SU-DHL-6 (cell line): ENCODE results near the gene ZNF423.

Experiments
- H2AFZ ChIP-seq: fragments of 200-600 bp; sonication (generic); 2 replicates; pipeline ENCODE4 v1.6.1; 2014; ENCODE audit warnings: low read depth, mild to moderate bottlenecking, moderate library complexity, mixed read lengths, antibody characterized with exemption, low read length; ENCODE audit not compliant: severe bottlenecking
- H3F3A ChIP-seq: fragments of 200-600 bp; shearing (Covaris generic); 2 replicates; pipeline ENCODE4 v1.6.0; 2016; ENCODE audit warnings: antibody characterized with exemption, mild to moderate bottlenecking; ENCODE audit not compliant: insufficient read depth
- H3K27ac ChIP-seq: fragments of 200-600 bp; sonication (generic); 2 replicates; pipeline ENCODE4 v1.5.1; 2016; ENCODE audit warnings: low read depth, mild to moderate bottlenecking, low read length, moderate library complexity, mixed read lengths
- H3K27me3 ChIP-seq: fragments of 200-600 bp; sonication (generic), shearing (Covaris generic); 2 replicates; pipeline ENCODE4 v1.6.0; 2014; ENCODE audit warnings: mild to moderate bottlenecking, low read length
- H3K36me3 ChIP-seq: fragments of 200-600 bp; sonication (generic); 2 replicates; pipeline ENCODE4 v1.6.1; 2014; ENCODE audit warnings: mild to moderate bottlenecking, low read length, mixed read lengths
- H3K4me2 ChIP-seq: fragments of 300-600, 200-600 bp; shearing (Covaris generic), sonication (generic); 2 replicates; pipeline ENCODE4 v1.6.0; 2014; ENCODE audit warnings: low read length, low read depth, mild to moderate bottlenecking; ENCODE audit not compliant: poor library complexity, severe bottlenecking
- H3K4me3 ChIP-seq: fragments of 200-600 bp; sonication (generic); 2 replicates; pipeline ENCODE4 v1.5.1; 2014; ENCODE audit warnings: antibody characterized with exemption, low read length, mild to moderate bottlenecking, mixed read lengths; ENCODE audit not compliant: insufficient read depth, poor library complexity, severe bottlenecking
- H3K79me2 ChIP-seq: fragments of 200-600 bp; sonication (generic); 2 replicates; pipeline ENCODE4 v1.6.1; 2014; ENCODE audit warnings: mild to moderate bottlenecking, low read length, moderate library complexity; ENCODE audit not compliant: insufficient read depth
- H3K9ac ChIP-seq: fragments of 200-600 bp; sonication (generic); 2 replicates; pipeline ENCODE4 v1.7.0; 2014; ENCODE audit warnings: mild to moderate bottlenecking, low read length
- H3K9me2 ChIP-seq: fragments of 200-600 bp; sonication (generic); replicated peaks from 2 replicates; pipeline ENCODE4 v1.6.1; 2014; ENCODE audit warnings: low read length; ENCODE audit not compliant: insufficient read depth
- H3K9me3 ChIP-seq: fragments of 200-600 bp; sonication (generic); 2 replicates; pipeline ENCODE4 v1.6.1; 2014; ENCODE audit warnings: low read length, mixed read lengths; ENCODE audit not compliant: insufficient read depth
- H4K20me1 ChIP-seq: fragments of 200-600 bp; sonication (generic); 2 replicates; pipeline ENCODE4 v1.6.1; 2014; ENCODE audit warnings: low read depth, mild to moderate bottlenecking, antibody characterized with exemption, low read length, moderate library complexity, mixed read lengths
- EZH2phosphoT487 ChIP-seq: fragments of 200-600 bp; sonication (generic), shearing (Covaris generic); conservative IDR thresholded peaks from 2 replicates; pipeline ENCODE4 v1.6.1; 2018; ENCODE audit warnings: mild to moderate bottlenecking, antibody characterized with exemption, low read length, moderate library complexity, mixed read lengths
- TF ChIP-seq, protein P1 (sequence below): fragments of 200-600 bp; sonication (generic); IDR thresholded peaks from one replicate; pipeline ENCODE4 v1.5.1; 2017; ENCODE audit warnings: antibody characterized with exemption, mild to moderate bottlenecking, low read length, moderate library complexity; ENCODE audit not compliant: insufficient read depth, poor library complexity, severe bottlenecking

The ZNF423 gene

DNA sequence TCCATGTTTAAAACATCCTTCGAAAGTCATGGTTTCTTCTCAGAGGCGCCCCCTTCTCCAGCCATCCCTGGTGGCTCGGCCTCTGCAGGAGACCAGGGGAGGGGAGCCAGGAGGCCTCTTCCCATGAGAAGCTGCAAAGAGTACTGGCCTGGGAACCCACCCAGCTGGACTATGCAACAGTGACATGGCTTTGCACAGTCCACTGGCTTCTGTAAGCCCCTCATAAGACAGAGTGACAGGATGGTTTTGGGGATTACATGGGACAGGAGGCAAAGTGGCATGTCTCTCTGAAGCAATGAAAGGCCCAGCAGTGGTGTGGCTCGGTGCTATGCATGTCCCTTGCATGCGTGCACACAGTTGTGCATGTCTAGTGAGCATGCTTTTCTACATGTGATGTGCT, 382.8 kb downstream of the ZNF423 start:
- Histone ChIP-seq H3K27ac (no peak overlapping the region), H3K9me2 (no peaks in the 10 kb centered on the region), H3K9me3 (no peaks in the 10 kb centered on the region), H3K27me3 (no peaks in the 10 kb centered on the region), H3K36me3 (no peaks in the 10 kb centered on the region), H2AFZ (no peak overlapping the region), H3F3A (no peaks in the 10 kb centered on the region), H3K4me2 (no peak overlapping the region), H3K79me2 (no peaks in the 10 kb centered on the region), H4K20me1 (no peaks in the 10 kb centered on the region), H3K4me3 (no peak overlapping the region), H3K9ac (no peak overlapping the region)
- TF ChIP-seq, protein P1, sequence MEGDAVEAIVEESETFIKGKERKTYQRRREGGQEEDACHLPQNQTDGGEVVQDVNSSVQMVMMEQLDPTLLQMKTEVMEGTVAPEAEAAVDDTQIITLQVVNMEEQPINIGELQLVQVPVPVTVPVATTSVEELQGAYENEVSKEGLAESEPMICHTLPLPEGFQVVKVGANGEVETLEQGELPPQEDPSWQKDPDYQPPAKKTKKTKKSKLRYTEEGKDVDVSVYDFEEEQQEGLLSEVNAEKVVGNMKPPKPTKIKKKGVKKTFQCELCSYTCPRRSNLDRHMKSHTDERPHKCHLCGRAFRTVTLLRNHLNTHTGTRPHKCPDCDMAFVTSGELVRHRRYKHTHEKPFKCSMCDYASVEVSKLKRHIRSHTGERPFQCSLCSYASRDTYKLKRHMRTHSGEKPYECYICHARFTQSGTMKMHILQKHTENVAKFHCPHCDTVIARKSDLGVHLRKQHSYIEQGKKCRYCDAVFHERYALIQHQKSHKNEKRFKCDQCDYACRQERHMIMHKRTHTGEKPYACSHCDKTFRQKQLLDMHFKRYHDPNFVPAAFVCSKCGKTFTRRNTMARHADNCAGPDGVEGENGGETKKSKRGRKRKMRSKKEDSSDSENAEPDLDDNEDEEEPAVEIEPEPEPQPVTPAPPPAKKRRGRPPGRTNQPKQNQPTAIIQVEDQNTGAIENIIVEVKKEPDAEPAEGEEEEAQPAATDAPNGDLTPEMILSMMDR = no peak
- TF ChIP-seq EZH2phosphoT487 = no peak

DNA sequence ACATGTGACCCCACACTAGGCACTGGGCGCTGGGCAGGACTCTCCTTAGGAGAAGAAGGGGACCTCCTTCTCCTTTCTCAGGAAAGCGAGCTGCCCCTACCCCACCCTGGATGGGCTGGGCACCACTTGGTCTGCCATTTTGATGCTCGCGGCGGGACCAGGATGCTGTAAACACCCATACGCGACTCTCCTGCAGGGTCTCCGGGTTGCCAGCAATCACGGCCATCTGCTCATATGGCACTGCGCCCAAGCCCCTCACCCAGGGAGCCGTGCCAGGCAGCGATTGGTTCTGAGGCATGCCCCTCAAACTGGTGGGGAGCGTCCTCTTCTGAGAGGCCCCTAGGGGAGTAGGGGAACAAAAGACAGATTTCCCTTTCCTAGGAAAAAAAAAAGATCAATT, 383.3 kb downstream of the ZNF423 start:
- H3K9ac ChIP-seq = no peak overlapping the region
- H3K27me3 ChIP-seq = no peaks in the 10 kb centered on the region
- no peak overlapping the region for H3K4me2 ChIP-seq
- H4K20me1 ChIP-seq = no peaks in the 10 kb centered on the region
- no peak overlapping the region for H2AFZ ChIP-seq
- H3K79me2 ChIP-seq = no peaks in the 10 kb centered on the region
- no peaks in the 10 kb centered on the region for H3K36me3 ChIP-seq
- H3K9me3 ChIP-seq = no peaks in the 10 kb centered on the region
- H3K9me2 ChIP-seq = no peaks in the 10 kb centered on the region
- H3K27ac ChIP-seq = no peak overlapping the region
- no peaks in the 10 kb centered on the region for H3F3A ChIP-seq
- no peak overlapping the region for H3K4me3 ChIP-seq
- TF ChIP-seq, protein P1 = no peak
- no peak for TF ChIP-seq EZH2phosphoT487

DNA sequence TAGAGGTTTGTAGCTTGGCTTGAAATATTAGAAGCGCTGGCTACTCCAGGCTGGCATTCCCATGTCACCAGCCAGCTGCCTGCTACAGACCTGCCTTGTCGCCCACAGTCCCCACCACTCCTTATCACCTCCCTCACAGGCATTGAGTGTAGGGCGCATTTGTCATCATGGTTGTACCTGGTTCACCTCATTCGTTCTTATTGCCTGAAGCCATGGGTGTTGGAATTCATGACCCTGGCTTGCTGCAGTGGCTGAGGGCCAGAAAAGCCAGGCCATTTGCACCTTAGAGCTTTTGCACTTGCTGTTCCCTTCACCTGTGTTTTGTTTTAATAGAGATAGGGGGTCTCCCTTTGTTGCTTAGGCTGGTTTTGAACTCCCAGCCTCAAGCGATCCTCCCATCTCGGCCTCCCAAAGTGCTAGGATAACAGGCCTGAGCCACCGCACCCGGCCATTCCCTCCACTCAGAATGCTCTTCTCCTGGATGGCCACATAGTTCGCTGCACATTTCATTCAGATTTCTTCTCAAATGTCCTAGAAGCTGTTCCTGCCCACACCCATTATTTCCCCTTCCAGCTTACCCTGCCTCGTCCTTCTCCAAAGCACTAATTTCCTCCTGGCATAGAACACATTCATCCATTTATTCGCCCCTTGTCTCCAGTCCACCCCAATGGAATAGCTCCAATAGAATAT, 384.7 kb downstream of the ZNF423 start:
- Histone ChIP-seq H3K9me3 (no peaks in the 10 kb centered on the region), H4K20me1 (no peaks in the 10 kb centered on the region), H3K4me3 (no peak overlapping the region), H3K4me2 (no peak overlapping the region), H2AFZ (no peak overlapping the region), H3K36me3 (no peaks in the 10 kb centered on the region), H3K27ac (no peak overlapping the region), H3K27me3 (no peaks in the 10 kb centered on the region), H3K79me2 (no peaks in the 10 kb centered on the region), H3F3A (0 out of 2 replicates have a peak, but pooled peaks cover 3% of the 10 kb centered on the region), H3K9ac (no peak overlapping the region), H3K9me2 (no peaks in the 10 kb centered on the region)
- no peak for TF ChIP-seq EZH2phosphoT487
- TF ChIP-seq, protein P1 = no peak
